ENCODE data around the gene BTG3.

Gene BTG3, protein sequence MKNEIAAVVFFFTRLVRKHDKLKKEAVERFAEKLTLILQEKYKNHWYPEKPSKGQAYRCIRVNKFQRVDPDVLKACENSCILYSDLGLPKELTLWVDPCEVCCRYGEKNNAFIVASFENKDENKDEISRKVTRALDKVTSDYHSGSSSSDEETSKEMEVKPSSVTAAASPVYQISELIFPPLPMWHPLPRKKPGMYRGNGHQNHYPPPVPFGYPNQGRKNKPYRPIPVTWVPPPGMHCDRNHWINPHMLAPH

DNA sequence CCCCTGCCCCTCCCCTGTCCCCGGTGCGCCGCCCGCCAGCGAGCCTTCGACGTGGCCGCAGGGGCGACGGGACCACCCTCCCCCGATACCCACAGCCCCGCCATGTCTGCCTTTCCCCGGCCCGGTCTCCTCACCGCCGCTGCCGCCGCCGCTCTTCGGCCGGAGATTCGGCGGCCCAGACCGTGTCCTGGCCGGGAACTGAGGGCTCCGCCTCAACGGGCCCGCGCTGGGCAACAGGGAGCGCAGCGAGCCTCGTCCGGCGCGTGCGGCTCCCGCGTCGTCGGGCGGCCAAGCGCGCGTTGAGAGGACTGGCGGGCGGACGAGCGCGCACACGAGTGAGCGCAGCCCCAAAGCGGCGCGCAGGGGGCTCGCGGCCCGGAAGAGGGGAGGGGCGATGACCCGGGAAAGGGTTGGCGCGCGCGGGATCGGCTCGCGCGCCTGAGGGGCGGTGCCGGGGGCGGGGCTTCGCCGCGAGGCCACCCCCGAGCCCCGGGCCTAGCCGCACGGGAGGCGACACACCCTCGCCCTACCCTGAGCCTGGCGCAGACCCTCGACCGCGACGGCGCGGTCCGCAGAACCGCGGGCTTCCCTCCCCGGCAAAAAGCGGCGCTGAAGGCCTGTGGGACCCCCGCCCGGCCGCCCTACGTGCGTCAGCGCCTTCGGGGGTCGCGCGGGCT is at the start of gene BTG3:
BTG3 (minus strand) TSS at position 337 of the 677 bp plus-strand sequence. CDS start 3,757 bp downstream, outside the sequence.
- DNase-seq (ENCODE audit: low read depth): peak; percentile 76

DNA sequence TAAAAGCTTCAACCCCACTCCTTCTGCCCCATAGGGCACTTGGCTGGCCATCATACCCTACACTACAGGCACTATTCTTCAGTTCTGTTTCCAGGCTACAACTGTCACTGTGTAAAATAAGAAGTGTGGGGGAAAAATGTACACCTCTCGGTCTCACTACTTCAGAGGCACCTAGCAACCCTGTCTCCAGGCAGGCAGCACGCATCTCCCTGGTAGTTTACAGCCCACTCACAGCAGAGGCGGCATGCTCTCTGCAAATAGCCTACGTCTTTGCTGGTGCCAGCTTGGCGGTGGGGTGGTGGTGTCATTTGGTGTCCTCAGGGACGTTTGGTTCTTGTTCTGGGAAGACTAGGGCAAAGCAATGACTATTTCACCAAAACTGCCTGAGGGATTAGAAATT is 48.2 kb upstream of the BTG3 start:
- no peak for DNase-seq (ENCODE audit: low read depth)

DNA sequence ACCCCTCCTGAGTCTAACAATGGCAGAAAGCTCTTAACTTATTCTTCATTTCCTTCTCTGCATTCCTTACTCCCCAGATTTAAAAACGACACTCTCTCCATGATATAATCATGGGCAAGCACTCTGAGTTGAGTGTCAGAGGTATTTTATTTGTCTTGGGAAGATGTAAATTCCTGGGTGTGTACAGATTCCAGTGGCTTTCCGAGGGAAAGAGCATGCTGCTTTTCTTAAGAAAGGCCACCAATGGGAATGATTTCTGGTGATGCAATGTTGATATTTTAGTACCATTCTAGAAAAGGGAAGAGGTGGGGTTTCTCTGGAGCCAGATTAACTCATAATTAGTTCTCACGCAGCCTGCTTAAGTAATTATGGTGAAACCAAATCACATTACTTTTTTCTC is 47.8 kb upstream of the BTG3 start:
- DNase-seq (ENCODE audit: low read depth): no peak

DNA sequence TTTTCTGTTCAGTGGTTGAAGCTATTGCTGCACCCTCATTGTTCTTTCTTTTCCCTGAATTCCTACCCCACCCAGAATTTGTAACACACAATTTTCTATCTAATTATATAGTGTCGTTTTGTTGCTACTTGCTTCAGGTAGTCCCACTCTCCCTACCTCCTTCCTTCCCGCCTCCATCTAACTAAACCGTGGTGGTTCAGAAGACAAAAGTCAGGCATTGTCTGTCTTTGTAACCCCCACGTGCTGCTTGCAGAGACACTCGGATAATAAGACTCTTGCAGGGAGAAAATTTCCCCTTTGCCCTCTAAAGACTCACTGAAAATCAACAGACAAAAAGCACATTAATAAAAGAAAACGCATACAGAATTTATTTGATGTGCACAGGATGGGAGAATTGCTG is 46.2 kb upstream of the BTG3 start:
- DNase-seq (ENCODE audit: low read depth): no peak

DNA sequence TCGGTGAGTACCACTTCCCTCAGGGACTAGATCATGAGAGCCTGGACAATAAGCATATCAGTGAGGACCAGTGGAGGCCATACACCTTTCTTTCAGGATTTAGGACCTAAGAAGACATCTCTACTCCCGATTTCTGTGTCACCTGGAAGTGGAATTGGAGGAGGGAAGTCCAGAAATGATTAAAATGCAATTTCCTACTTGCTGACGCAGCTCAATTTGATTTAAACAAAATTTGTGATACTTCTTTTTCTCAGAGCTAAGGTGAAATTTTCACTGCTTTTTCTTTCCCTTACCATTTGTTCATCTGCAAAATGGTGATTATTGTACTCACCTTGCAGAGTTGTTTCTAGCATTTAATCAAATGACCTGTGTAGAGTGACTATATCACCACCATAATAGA is 38.8 kb upstream of the BTG3 start:
- DNase-seq (ENCODE audit: low read depth): no peak

DNA sequence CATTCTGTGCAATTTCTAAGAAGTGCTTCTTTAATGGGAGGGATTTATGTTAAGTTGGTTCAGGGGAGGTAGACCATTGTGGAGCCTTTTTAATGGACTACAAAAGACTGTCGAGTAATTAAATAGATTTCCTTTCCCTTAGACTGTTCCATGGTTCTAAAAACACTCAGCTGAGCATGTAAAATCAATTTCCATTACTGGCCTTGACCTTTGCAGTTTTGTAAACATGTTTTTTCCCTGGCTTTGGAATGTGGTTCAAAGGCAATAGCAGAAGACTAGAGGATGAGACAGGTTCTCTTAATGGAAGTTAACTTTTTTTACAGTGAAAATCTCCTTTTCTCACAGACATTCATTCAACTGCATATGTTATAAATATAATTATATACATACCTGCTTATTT is 37.6 kb upstream of the BTG3 start:
- no peak for DNase-seq (ENCODE audit: low read depth)

DNA sequence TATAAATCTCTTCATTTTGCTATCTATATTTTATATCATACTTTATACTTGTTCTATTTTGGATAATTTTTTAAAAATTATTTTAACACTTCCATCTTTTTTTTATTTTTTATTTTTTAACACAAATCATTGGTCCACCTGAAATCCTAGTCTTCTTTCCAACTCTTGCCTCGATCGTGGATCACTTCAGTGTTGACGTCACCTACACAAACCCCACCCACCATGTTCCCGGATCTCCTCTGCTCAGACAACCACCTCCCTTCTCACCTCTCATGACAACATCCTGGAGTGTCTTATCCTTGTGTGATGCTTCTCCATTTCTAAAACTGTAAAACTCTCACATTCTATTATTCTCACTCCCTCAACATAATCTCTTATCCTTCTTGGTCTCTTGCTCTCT is 34.1 kb upstream of the BTG3 start:
- DNase-seq (ENCODE audit: low read depth): no peak

DNA sequence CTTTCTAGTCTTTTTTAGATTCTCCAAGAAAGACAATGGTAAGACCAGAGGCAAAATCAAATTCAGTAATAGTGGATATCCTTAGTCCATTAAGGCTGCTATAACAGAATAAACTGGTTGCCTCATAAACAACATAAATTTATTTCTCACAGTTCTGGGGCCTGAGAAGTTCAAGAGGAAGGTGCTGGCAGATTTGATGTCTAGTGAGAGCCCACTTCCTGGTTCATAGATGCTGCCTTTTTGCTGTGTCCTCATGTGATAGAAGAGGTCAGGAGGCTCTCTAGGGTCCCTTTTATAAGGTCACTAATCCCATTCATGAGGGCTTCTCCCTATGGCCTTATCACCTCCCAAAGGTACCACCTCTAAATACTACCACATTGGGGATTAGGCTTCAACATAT is 31.5 kb upstream of the BTG3 start:
- no peak for DNase-seq (ENCODE audit: low read depth)

DNA sequence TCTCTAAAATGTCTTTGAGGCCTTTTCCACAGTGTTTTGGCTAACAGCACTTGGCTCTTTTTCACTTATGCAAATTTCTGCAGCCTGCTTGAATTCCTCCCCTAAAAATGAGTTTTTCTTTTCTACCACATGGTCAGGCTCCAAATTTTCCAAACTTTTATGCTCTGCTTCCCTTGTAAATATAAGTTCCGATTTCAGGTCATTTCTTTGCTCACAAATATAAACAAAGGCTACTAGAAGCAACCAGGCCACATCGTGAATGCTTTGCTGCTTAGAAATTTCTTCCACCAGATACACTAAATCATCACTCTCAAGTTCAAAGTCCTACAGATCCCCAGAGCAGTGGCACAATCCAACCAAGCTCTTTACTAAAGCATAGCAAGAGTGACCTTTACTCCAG is 28.1 kb upstream of the BTG3 start:
- no peak for DNase-seq (ENCODE audit: low read depth)

DNA sequence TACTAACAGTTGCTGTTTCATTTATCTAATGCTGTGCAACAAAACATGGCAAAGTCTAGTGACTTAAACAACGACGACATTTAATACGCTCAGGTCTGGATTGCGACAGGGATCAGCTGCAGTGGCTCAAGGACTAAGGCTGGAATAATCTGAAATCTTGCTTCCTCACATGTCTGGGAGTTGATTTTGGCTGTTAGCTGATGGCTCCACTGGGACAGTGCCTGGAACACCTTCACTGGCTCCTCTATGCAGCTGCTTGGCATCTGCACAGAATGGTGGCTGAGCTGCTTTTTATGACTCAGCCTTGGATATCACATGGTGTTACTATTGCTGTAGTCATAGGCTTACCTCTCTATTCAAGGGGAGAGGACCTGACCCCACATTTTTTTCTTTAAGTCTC is 24.0 kb upstream of the BTG3 start:
- DNase-seq (ENCODE audit: low read depth): no peak

DNA sequence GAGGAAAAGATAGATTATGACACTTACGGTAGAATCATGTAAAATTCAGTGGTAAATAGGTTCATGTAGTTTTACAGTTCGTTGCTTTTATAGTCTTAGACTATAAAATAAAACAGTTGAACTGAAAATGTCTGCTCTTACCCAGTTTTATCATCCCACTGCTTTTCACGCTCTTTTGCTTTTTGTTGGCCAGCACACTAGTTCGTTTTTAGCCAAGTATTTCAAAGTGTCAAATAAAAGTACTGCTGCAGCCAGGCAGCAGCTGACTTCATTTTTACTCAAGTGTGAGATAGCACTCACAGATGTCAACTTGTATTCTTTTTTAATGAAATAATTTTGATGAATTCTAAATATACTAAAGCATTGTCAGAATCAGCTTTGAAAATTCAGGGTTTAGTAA is 18.5 kb upstream of the BTG3 start:
- DNase-seq (ENCODE audit: low read depth): no peak

DNA sequence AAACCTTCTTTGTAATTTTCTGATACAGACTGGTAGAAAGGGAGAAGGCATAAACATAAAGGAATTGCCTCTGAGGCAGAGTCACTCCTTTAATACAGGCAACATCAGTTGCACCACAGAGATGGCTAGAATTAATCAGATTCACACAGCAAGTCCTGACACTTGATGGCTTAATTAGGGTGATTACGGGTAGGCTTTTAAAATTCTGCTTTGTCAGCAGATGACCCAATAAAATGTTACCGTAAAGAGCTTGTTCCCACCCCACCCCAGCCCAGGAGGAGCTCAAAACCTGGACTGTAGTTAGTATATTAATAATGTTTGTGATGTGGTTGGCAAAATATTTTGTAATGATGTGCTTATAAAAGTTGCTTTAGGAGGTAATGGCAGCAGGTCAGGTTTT is 9.3 kb upstream of the BTG3 start:
- DNase-seq (ENCODE audit: low read depth): no peak

DNA sequence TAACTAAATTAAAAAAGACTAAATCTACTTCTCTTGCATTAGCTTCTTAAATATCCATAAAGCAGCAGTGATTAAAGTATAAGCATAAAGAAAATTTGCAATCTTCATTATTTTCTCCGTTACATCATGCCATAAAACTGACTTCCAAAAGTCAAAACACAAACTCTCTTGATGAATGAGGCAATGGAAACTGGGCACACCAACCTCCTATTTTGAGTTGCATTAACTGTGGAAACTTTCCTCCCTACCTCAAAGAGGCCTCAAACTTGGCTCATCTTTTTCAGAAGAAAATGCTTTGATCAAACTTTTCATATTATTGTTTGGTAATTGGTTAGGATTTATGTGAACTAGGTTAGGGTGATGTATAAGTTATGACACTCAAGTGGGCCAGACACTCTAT is 4.1 kb upstream of the BTG3 start:
- DNase-seq (ENCODE audit: low read depth): no peak

DNA sequence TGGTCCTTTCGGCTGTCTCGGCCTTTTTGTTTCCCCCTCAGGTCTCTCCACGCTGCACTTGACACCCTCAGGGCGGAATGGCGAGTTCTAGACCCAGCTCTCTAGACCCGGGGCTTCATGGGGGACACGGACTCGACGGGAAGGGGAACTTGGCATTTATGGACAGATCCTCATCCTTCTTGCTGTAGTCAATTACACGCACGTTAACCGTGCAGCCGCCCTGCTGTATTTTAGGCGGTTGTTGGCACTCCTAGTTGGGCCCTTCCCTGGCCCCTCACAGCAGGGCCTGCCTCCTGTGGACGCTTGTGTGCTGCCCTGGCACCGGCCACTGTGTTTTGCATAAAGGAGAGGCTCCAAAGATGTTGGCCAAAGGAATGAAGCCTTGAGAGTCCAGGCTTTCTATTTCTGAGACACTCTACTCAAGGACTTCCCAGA is 558 bp upstream of the BTG3 start:
- DNase-seq (ENCODE audit: low read depth): no peak

DNA sequence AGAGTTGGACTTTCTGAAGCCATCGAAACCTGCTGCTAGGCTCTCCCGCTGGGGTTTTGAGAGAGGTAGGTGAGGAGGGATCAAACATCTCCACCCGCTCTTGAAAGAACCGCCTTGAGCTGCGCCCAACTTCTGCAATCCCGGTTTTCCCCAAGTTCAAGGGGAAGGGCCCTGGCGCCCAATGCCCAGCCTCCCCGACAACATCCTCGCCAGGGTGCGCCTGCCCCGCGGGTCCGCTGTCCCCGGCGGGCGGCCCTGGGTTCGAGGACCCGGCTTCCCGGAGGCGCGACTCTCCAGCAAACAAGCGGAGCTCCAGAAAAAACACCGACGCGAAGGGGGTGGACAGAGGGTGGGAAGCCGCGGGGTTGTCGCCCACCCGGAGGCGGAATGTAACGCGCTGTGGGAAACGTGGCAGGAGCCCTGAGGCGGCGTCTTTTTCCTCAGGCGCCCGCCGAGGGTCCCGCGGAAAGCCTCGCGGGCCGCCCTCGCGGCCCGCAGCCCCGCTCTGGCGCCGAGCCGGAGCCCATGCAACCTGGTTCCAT is 607 bp downstream of the BTG3 start:
- peak; percentile 2 for DNase-seq (ENCODE audit: low read depth)

DNA sequence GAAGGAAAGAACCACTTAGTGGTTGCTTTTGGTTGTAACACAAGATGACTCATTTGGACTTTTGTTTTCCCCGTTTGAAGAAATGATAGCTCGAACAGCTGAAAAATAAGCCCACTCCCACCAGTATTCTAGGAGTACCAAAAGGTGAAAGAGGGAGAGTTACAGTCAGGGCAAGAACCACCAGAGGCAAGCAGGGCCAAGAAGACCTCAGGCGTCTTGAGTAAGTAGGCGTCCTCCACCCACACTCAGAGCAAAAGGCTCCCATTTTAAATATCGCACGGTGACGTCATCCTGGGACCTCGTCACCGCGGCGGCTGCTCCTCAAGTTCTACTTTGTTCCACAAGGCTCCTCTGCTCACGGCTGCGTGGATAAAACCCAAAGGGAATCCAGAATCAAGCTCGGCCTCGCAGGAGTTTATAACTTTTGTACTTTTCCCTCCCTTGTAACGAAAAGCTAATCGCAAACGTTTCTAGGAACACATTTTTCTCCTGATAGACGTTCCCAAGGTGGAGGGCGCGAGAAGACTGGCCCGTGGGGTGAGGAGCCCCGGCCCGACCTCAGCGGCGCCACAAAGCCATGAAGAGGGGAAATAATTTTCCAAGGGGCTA is 1.2 kb downstream of the BTG3 start:
- DNase-seq (ENCODE audit: low read depth): peak; percentile 50

DNA sequence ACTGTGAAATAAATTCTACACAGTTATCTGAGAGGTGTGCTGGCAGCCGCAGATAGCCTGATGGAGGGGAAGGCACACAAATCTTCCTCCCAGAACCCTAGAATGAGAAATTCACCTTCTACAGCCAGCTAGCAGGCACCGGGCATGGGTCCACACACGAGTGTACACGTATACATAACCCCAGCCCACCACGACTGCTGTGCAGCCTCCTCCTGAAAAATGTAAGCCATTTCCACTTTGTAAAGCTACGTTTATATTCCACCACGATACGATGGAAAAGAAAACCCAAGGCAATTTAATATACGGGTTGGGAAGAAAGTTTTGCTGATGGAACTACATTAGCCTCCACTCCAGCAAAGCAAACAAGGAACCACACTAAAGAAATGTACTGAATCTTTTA is 1.8 kb downstream of the BTG3 start:
- DNase-seq (ENCODE audit: low read depth): no peak

DNA sequence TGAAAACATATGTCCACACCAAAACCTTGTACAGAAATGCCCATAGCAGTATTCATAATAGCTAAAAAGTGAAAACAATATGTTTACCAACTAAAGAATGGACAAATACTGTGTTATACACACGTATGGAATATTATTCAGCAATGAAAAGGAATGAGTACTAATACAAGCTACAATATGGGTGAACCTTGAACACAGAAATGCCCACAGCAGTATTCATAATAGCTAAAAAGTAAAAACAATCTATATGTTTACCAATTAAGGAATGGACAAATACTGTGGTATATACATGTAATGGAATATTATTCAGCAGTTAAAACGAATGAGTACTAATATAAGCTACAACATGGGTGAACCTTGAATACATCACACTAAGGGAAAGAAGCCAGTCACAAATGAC is 3.0 kb downstream of the BTG3 start:
- no peak for DNase-seq (ENCODE audit: low read depth)

DNA sequence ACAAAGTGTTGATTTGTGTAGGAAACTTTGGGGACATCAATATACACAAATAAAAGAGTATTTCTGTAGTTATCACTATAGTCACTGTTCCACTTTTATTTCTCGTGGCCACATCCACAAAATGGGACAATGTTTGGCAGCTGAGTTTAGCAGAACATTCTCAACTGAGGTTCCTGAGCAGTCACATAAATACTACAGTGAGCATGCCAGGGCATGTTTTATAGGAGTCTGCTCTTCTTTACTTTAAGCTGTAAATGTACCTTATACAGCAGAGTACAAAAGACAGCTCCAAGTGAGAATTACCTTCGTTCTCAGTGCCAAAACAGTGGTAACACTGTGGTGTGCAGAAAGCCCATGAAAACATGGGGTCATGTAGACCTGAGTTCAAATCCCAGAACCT is 5.0 kb downstream of the BTG3 start:
- no peak for DNase-seq (ENCODE audit: low read depth)

DNA sequence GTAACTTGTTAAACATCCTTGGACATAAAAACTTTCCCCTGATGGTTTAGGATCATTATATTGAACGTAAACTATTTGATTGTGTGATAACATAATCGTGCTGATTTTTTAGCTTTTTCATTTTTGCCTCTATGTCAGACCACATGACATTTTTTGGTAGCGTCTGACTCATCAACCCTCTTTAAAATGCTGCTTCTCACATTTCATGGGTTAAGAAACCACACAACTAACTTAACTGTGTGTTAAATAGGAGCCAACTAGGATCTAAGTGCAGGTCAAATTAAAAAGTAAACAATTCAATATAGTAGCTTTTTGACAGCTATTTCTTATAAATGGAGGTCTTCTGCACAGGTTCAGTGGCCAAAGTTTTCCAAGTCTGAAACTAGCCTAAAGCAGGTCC is 9.8 kb downstream of the BTG3 start:
- DNase-seq (ENCODE audit: low read depth): no peak

DNA sequence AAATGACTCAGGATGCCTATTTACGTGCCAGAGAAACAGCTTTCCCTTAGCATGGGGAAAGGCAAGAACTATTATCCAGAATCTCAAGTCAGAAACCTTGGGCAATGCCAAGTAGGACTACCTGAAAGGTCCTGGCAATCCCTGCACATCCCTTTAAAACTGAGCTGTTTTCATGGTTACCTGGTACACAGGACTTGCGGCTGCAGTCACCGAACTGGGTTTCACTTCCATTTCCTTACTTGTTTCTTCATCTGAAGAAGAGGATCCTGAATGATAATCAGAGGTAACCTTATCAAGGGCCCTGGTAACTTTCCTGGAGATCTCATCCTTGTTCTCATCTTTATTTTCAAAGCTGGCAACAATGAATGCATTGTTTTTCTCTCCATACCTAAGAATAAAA is 14.3 kb downstream of the BTG3 start:
- DNase-seq (ENCODE audit: low read depth): no peak

DNA sequence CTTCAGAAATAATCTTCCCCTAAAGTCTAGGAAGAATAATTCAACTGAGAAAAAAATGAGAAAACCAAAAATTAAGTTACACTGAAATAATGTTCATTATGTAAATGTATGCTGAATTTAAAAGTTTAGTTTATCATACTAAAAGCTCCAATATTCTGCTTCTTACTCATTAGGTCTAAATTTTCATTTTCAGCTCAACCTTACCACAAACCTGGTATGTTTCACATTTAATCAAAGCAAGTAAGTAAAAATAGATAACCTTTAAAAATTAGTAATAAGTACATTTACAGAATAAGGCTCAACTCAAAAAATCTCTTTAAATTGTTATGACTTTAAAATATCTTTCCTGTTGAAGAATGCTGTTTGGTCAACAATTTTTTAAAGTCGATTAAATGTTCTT is 15.0 kb downstream of the BTG3 start:
- DNase-seq (ENCODE audit: low read depth): no peak

DNA sequence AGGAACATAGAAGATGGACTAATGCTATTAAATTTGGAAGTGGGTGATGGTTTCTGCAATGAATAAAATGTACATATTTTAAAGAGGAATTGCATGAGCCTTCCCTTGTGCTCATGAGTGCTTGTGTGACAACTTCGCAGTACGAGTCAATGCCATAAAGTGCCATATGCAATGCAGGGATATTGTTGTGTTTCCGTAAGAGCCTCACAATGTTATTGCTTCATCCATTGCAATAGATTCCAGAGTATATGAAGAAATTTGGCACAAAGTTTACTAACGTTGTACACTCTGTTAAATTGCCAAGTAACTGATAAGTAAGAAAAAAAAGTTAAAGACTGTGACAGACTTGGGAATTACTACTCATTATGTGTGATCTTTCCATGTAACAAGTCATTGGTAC is 22.3 kb downstream of the BTG3 start:
- DNase-seq (ENCODE audit: low read depth): no peak
